HepG2 (cell line): Measurements from ENCODE around the gene EID3. TPM values are rescaled to one million over a fixed set of nuclear protein-coding genes. Genes with fewer than 3 reads are reported as not detected.
A peak's percentile ranks its signal among the peaks of the same experiment; 100 is the strongest.
"Not testable (repeated sequence)": the region's sequence is repeated elsewhere in the genome, so short reads cannot be mapped to it uniquely, and the experiment has no call there.

Experiments used
- ATAC-seq: fragments of 200-7000 bp; cut with Tn5 transposase; 3 replicates; pipeline ENCODE4 v1.9.1; 2020; ENCODE audit warnings: mild to moderate bottlenecking, moderate library complexity
- BruUV-seq: library from RNA; stranded (reverse); fragments of 400-500 nt; replicated peaks from 2 replicates; lab custom pipeline; 2021; lab: Mats Ljungman, UMichigan
- CTCF ChIA-PET: fragments of 300-600 bp; formaldehyde crosslinking; extraction: SDS; loops from one replicate; lab custom pipeline; 2021; ENCODE audit warnings: low total read pairs, inconsistent platforms, low intra/inter-chr PET ratio; lab: Yijun Ruan, JAX
- POLR2A ChIA-PET: fragments of 350-600 bp; sonication (Branson Sonifier 250); formaldehyde crosslinking; loops from one replicate; lab custom pipeline; 2020; ENCODE audit warnings: antibody characterized with exemption, inconsistent platforms; lab: Yijun Ruan, JAX
- DNase-seq: peaks from one replicate; pipeline ENCODE4 v3.0.0-alpha.2; 2015; ENCODE audit warnings: low spot score
- FAIRE-seq: peaks from 3 replicates; lab custom pipeline; 2011; peaks lifted over from hg19 to GRCh38; lab: Jason Lieb, UNC
- H2AFZ ChIP-seq: one replicate; pipeline ENCODE4 v1.6.1; 2011; ENCODE audit warnings: low read length, inconsistent platforms
- H3K27ac ChIP-seq: fragments of 300-600 bp; 3 replicates; pipeline ENCODE4 v1.8.0; 2011; ENCODE audit warnings: mixed run types, mild to moderate bottlenecking, mixed read lengths, low read length, inconsistent platforms; ENCODE audit not compliant: insufficient read depth; ENCODE audit errors: extremely low read length
- H3K27me3 ChIP-seq, 2 experiments: fragments of 200-600 bp in 1 of 2; 2 replicates in 1 of 2; 3 replicates in 1 of 2; pipeline versions ENCODE4 v1.6.0 to v1.8.0; 2011; ENCODE audit warnings: low read length in 2 of 2, mild to moderate bottlenecking in 2 of 2, moderate library complexity in 2 of 2, inconsistent platforms in 1 of 2; ENCODE audit not compliant: insufficient read depth in 2 of 2, control insufficient read depth in 1 of 2
- H3K36me3 ChIP-seq, 2 experiments: fragments of 200-600 bp in 1 of 2; replicated peaks in 1 of 2; 2 replicates in 1 of 2; 3 replicates in 1 of 2; pipeline versions ENCODE4 v1.5.1 to v1.8.0; 2011; ENCODE audit warnings: low read length in 2 of 2, inconsistent platforms in 1 of 2; ENCODE audit not compliant: insufficient read depth in 2 of 2, control insufficient read depth in 1 of 2
- H3K4me1 ChIP-seq: 2 replicates; pipeline ENCODE4 v1.5.1; 2012; ENCODE audit warnings: low read length, inconsistent platforms; ENCODE audit not compliant: insufficient read depth
- H3K4me2 ChIP-seq: 2 replicates; pipeline ENCODE4 v1.6.0; 2011; ENCODE audit warnings: low read depth, low read length, inconsistent platforms
- H3K4me3 ChIP-seq, 3 experiments: fragments of 200-600 bp in 1 of 3; sonication (generic), shearing (Covaris generic) in 1 of 3; replicated peaks in 1 of 3; 2 replicates each; pipeline ENCODE4 v1.5.1; 2011 to 2016; ENCODE audit warnings: low read length in 3 of 3, inconsistent platforms in 2 of 3, low read depth in 2 of 3, mild to moderate bottlenecking in 2 of 3, control low read depth in 1 of 3, mixed read lengths in 1 of 3; ENCODE audit not compliant: insufficient read depth in 1 of 3
- H3K79me2 ChIP-seq: one replicate; pipeline ENCODE4 v1.6.1; 2011; ENCODE audit warnings: low read length, inconsistent platforms; ENCODE audit not compliant: insufficient read depth
- H3K9ac ChIP-seq: 2 replicates; pipeline ENCODE4 v1.6.0; 2011; ENCODE audit warnings: mild to moderate bottlenecking, low read depth, low read length, inconsistent platforms; ENCODE audit not compliant: insufficient read depth
- H3K9me3 ChIP-seq: 2 replicates; pipeline ENCODE4 v1.5.1; 2012; ENCODE audit warnings: mild to moderate bottlenecking, low read length
- H4K20me1 ChIP-seq: 2 replicates; pipeline ENCODE4 v1.6.0; 2011; ENCODE audit warnings: inconsistent platforms, mild to moderate bottlenecking, low read length, moderate library complexity; ENCODE audit not compliant: insufficient read depth
- POLR2AphosphoS2 ChIP-seq: IDR thresholded peaks from 2 replicates; pipeline ENCODE4 v1.6.1; 2011; ENCODE audit warnings: low read depth, low read length, improper control_type of control experiment
- RAD21 ChIP-seq: fragments of 450-650 bp; formaldehyde crosslinking; IDR thresholded peaks from 2 replicates; pipeline ENCODE4 v1.5.0; 2020; ENCODE audit warnings: mild to moderate bottlenecking
- RBFOX2 ChIP-seq: fragments of 200-400 bp; formaldehyde crosslinking; IDR thresholded peaks from 2 replicates; pipeline ENCODE4 v1.6.1; 2017; ENCODE audit warnings: low read depth, mild to moderate bottlenecking, low read length
- STAG1 ChIP-seq: sonication (generic); formaldehyde crosslinking; IDR thresholded peaks from 2 replicates; pipeline ENCODE4 v1.4.0; 2020; ENCODE audit warnings: missing genetic modification reagents
- ZBTB38 ChIP-seq: sonication (generic); formaldehyde crosslinking; IDR thresholded peaks from 2 replicates; pipeline ENCODE4 v1.5.1; 2020; ENCODE audit warnings: mild to moderate bottlenecking, missing genetic modification reagents
- ZSCAN22 ChIP-seq: sonication (generic); formaldehyde crosslinking; IDR thresholded peaks from 2 replicates; pipeline ENCODE4 v1.4.0; 2020; ENCODE audit warnings: mild to moderate bottlenecking, missing genetic modification reagents
- WGBS: methylation state at CpG from one replicate; pipeline ENCODE4 v1.1.6; 2017; ENCODE audit warnings: low lambda C conversion rate; 5-methylcytosine and 5-hydroxymethylcytosine counted together
- in situ Hi-C: cut with HindIII; loops from 2 replicates; pipeline ENCODE4 v1.10.0; 2017; ENCODE audit warnings: low pct_unique_long_range_greater_than_20kb; ENCODE audit not compliant: extremely low pct_ligation_motif_present
- intact Hi-C: fragments of 100-400 bp; cut with micrococcal nuclease; formaldehyde crosslinking; loops from one replicate; pipeline ENCODE4 v1.10.0; 2022; ENCODE audit not compliant: unreplicated experiment
- polyA plus RNA-seq, 8 experiments: library from polyadenylated mRNA; depleted of rRNA in 3 of 8; stranded (reverse) in 7 of 8; unstranded in 1 of 8; fragments of >200 nt; fragmentation: Illumina TruSeq in 4 of 8; extraction: Trizol in 4 of 8; gene quantifications; 2 replicates each; pipeline versions ENCODE4 v1.2.1 to v1.2.3, GENCODE V29; 2011 to 2016; ENCODE audit warnings: low read depth in 4 of 8, missing spikeins in 1 of 8, mixed read lengths in 1 of 8; ENCODE audit not compliant: insufficient read depth in 1 of 8
- total RNA-seq, 5 experiments: library from RNA; depleted of rRNA; stranded (reverse); fragments of >200 nt; fragmentation: Illumina TruSeq; extraction: Trizol; gene quantifications; 2 replicates each; pipeline ENCODE4 v1.2.3, GENCODE V29; 2016; ENCODE audit warnings: low read depth in 1 of 5
- TF ChIP-seq, protein P1 (sequence below): sonication (generic); formaldehyde crosslinking; IDR thresholded peaks from 2 replicates; pipeline ENCODE4 v1.5.0; 2020; ENCODE audit warnings: mild to moderate bottlenecking, missing genetic modification reagents, moderate library complexity
- TF ChIP-seq, protein P2 (sequence below): sonication (generic); formaldehyde crosslinking; IDR thresholded peaks from 2 replicates; pipeline ENCODE4 v1.4.0; 2020; ENCODE audit warnings: missing genetic modification reagents

Gene EID3
- total and polyA plus RNA-seq, 2 of the 13 experiments (the other 11 are each of a cell fraction or from before 2014, with no cell fraction given): 0.38 to 4.5 TPM

DNA sequence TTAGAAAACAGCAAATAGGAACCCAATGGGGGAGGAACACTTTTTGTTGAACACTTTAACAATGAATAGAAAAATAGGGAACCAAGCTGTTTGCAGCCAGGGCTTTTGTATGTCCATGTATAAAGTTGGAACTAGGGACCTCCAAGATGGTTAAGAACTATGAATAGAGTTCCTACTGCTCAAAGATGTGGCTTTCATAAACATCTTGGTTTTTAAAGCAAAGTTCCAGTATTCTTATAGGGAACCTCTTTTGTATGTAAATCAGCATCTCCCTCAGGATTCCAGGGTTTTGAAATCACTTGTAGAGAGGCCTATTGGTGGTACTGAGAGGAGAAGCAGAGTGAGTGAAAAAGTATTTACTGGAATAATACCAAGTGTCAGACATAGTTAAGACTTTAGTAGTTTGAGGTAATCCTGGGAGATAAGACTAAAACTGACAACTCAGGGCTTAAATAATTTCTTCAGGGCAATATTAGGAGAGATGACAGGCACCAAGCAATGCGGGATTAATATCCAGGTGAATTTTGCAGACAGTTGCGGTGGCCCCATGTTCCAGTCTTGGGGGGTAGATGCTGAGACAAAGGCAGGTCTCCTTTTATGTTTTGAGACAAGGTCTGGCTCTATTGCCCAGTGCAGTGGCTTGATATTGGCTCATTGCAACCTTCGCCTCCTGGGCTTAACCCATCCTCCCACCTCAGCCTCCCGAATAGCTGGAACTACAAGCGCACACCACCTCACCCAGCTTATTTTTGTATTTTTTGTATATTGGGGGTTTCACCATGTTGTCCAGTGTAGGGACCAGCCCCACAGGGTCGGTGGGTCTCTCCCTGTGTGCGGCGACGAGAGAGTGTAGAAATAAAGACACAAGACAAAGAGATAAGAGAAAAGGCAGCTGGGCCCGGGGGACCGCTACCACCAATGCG, 10.4 kb upstream of the EID3 start:
- ATAC-seq: no peak
- 94% methylated on average over 12 of the region's 12 CpGs for WGBS

DNA sequence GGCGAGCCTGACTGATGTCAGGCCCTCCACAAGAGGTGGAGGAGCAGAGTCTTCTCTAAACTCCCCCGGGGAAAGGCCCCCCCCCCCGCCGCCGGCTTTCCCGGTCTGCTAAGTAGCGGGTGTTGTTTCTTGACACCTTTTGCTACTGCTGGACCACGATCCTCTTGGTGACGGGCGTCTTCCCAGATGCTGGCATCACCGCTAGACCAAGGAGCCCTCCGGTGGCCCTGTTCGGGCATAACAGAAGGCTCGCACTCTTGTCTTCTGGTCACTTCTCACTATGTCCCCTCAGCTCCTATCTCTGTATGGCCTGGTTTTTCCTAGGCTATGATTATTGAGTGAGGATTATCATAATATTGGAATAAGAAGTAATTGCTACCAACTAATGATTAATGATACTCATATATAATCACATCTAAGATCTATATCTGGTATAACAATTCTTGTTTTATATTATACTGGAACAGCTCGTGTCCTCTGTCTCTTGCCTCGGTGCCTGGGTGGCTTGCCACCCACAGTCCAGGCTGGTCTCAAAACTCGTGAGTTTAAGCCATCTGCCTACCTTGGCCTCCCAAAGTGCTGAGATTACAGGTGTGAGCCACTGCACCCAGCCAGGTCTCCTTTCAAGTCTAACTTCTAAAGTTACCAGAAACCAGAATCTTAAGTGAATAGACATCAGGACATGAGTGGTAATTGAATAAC, 9.2 kb upstream of the EID3 start:
- DNase-seq, in situ Hi-C loops, H3K9ac ChIP-seq, H3K4me3 ChIP-seq, CTCF ChIA-PET, ATAC-seq, H2AFZ ChIP-seq, FAIRE-seq, BruUV-seq, H3K4me2 ChIP-seq, H3K27ac ChIP-seq, H3K27me3 ChIP-seq, H3K9me3 ChIP-seq, intact Hi-C loops, POLR2A ChIA-PET: not testable (repeated sequence)
- Histone ChIP-seq H3K36me3 (peaks cover 3 to 54% of the 10 kb centered on the region in 2 experiments), H3K4me1 (peaks cover 74% of the 10 kb centered on the region), H3K79me2 (peaks cover 89% of the 10 kb centered on the region), H4K20me1 (peaks cover 70% of the 10 kb centered on the region)
- 85% methylated on average over 11 of the region's 17 CpGs for WGBS
- peak; percentile 47; the same call in 1 of the 2 replicates for TF ChIP-seq ZBTB38 (CRISPR knock-in tag)
- TF ChIP-seq, protein P1, sequence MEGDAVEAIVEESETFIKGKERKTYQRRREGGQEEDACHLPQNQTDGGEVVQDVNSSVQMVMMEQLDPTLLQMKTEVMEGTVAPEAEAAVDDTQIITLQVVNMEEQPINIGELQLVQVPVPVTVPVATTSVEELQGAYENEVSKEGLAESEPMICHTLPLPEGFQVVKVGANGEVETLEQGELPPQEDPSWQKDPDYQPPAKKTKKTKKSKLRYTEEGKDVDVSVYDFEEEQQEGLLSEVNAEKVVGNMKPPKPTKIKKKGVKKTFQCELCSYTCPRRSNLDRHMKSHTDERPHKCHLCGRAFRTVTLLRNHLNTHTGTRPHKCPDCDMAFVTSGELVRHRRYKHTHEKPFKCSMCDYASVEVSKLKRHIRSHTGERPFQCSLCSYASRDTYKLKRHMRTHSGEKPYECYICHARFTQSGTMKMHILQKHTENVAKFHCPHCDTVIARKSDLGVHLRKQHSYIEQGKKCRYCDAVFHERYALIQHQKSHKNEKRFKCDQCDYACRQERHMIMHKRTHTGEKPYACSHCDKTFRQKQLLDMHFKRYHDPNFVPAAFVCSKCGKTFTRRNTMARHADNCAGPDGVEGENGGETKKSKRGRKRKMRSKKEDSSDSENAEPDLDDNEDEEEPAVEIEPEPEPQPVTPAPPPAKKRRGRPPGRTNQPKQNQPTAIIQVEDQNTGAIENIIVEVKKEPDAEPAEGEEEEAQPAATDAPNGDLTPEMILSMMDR (CRISPR knock-in tag): peak; percentile 55
- TF ChIP-seq RAD21 (CRISPR knock-in tag): peak; percentile 17; the same call in 1 of the 2 replicates
- peak; percentile 61 for TF ChIP-seq STAG1
- TF ChIP-seq, protein P2, sequence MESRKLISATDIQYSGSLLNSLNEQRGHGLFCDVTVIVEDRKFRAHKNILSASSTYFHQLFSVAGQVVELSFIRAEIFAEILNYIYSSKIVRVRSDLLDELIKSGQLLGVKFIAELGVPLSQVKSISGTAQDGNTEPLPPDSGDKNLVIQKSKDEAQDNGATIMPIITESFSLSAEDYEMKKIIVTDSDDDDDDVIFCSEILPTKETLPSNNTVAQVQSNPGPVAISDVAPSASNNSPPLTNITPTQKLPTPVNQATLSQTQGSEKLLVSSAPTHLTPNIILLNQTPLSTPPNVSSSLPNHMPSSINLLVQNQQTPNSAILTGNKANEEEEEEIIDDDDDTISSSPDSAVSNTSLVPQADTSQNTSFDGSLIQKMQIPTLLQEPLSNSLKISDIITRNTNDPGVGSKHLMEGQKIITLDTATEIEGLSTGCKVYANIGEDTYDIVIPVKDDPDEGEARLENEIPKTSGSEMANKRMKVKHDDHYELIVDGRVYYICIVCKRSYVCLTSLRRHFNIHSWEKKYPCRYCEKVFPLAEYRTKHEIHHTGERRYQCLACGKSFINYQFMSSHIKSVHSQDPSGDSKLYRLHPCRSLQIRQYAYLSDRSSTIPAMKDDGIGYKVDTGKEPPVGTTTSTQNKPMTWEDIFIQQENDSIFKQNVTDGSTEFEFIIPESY (CRISPR knock-in tag): peak; percentile 89
- 0 out of 2 replicates have a peak, but pooled peaks have one; percentile 5 for TF ChIP-seq RBFOX2

More for the DNA sequence above, 10.4 kb upstream of the EID3 start:
- Histone ChIP-seq H2AFZ (no peak overlapping the region), H3K27me3 (no peaks in the 10 kb centered on the region), H4K20me1 (peaks cover 71% of the 10 kb centered on the region), H3K4me2 (no peak overlapping the region), H3K4me3 (no peak overlapping the region), H3K9me3 (no peaks in the 10 kb centered on the region), H3K27ac (no peak overlapping the region), H3K36me3 (peaks cover 3 to 47% of the 10 kb centered on the region in 2 experiments), H3K79me2 (peaks cover 89% of the 10 kb centered on the region), H3K4me1 (peaks cover 65% of the 10 kb centered on the region), H3K9ac (no peak overlapping the region)
- no peak for DNase-seq
- intact Hi-C loops: no loop called here
- ChIA-PET CTCF (no interaction called here), POLR2A (interaction anchor here (1.5 kb wide), 1 partner anchor 11 kb away, joined by 5 read pairs; no protein-coding TSS in a partner anchor)
- no peak for TF ChIP-seq ZSCAN22 (CRISPR knock-in tag)
- TF ChIP-seq POLR2AphosphoS2: peak; percentile 44; the same call in 1 of the 2 replicates
- in situ Hi-C loops: no loop called here
- BruUV-seq: no TSS peak
- no peak for FAIRE-seq
